HG03045 (cell line): Measurements from ENCODE around the gene MTHFS.
"Not testable (repeated sequence)": the region's sequence is repeated elsewhere in the genome, so short reads cannot be mapped to it uniquely, and the experiment has no call there.

ENCODE experiments used
- ATAC-seq: cut with Tn5 transposase; IDR thresholded peaks from one replicate; pipeline ENCODE4 v1.9.1; 2021; ENCODE audit warnings: mild to moderate bottlenecking, moderate library complexity; ENCODE audit not compliant: unreplicated experiment

Gene MTHFS

GRCh38 chr15:79916502-79917132, 19.8 kb upstream of the MTHFS start:
- ATAC-seq = no peak

DNA sequence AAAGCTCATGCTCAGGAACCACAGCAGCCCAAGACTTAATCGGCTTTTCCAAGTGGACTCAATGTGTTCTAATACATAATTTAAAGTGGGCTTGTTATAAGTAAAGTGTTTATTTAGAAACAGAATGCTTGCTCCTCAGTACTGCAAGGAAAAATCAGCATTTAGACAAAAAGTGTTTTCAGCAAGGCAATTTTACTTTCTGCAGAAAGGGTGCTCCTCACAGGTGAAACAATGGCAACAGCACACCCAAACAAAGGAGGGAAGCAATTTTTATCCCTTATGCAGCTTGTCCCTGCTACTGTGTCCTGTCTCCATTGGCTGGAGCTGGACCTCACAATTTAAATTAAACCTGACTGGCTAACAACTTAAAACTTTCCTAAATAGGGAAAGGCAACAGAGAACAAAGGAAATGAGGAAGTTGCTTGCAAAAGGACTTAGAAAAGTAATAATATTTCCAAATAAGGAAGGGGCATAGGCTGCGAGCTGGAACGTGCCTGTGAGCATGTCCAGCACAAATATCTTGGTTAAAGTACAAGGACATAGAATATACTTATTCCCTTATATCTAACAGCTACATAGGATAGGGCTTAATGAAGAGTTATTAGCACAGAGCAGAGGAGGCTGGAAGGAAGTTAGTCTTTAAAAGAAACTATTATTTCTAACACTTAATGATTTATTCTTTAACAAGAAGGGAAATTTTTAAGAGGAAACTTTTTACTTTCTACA, 19.1 kb upstream of the MTHFS start:
- ATAC-seq = not testable (repeated sequence)

DNA sequence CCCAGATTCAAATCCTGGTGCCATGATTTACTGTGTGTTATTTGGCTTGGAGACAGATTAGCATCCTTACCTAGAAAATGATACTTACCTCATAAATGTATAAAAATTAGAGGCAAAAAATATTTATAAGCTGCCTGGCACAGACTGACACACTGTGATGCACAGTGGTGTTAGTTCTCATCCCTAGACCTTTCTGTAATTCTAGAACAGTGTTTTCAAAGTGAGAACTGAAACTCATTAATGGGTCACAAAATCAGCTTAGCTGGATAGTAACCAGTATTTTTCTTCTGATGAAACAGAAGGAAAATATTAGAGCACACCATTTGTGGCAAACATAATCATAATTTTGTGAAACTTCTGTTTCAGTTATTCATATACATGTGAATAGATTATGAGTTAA, 17.9 kb upstream of the MTHFS start:
- ATAC-seq = no peak

DNA sequence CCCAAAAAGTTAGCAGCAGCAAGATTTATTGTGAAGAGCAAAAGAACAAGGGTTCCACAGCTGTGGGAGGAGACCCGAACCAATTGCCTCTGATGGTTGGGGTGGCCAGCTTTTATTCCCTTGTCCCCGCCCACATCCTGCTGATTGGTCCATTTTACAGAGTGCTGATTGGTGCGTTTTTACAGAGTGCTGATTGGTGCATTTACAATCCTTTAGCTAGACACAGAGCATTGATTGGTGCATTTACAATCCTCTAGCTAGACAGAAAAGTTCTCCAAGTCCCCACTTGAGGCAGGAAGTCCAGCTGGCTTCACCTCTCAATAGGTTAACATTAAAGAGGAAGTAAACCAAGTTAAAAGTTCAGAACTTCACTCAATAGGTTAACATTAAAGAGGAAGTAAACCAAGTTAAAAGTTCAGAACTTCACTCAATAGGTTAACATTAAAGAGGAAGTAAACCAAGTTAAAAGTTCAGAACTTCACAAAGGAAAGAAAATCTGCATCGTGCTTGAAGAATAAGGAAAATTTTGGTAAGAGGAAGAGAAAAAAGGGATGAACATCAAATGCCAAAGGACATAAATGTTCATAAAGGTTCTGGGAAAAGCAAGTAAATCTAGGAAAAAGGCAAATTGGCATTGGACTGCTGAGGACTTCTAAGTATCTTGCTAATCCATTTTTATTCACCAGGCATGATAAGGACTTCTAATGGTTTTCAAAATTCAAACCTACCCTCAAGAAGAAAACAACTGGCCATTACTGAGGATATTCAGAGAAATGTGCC, 12.9 kb upstream of the MTHFS start:
- ATAC-seq = not testable (repeated sequence)

DNA sequence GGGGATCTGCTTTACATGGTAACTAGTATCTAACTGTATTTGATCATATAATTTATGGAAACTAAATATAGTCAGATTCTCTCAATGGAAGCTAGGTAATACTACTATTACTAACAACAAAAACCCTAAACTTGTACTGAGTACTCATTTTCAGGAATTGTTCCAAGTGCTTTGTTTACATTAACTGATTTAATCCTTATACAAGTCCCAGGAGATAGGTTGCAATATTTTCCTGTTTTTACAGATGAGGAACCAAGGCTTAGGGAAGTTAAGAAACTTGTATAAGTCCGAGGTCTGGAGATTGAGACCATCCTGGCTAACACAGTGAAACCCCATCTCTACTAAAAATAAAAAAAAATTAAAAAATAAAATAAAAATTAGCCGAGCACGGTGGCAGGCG, 7.5 kb upstream of the MTHFS start:
- ATAC-seq = no peak

DNA sequence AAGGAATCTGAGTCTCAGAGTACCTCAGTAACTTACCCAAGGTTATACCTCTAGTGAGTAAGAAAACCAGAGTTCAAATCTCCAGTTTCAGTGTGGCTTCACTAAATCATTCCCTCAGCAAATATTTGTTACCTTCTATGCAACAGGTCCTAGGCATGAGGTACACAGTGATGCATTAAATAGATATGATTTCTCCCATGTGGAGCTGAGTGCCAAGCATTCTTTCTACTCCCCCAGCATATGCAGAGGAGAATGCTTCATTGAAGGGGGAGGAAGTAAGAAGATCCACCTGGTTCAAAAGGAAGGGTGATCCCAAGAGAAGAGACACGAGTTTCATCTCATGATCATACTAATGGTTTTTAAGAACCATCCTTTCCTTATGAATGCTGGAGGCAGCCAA, 6.8 kb upstream of the MTHFS start:
- no peak for ATAC-seq

DNA sequence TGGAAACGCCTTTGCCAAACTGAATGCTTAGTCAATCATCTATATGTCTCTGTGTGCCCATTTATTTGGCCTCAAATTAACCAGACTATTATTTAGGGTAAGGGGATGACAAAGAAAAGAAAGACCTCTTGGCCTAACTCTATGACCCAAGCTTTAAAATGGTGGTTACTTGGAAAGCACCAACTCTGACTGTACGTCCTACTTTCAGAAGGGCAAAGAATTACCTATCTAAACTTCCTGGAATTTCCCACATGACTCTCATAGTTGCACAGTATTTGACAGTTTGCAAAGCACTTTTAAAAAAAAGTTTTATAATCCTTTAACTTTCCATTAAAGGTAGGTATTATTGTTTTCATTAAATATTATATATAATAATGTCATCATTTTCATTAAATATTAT, 6.3 kb upstream of the MTHFS start:
- ATAC-seq = no peak

GRCh38 chr15:79901958-79902357, 5.1 kb upstream of the MTHFS start:
- ATAC-seq = no peak

- not testable (repeated sequence) for ATAC-seq
Observed at GRCh38 chr15:79900818-79901378, 4.1 kb upstream of the MTHFS start.

DNA sequence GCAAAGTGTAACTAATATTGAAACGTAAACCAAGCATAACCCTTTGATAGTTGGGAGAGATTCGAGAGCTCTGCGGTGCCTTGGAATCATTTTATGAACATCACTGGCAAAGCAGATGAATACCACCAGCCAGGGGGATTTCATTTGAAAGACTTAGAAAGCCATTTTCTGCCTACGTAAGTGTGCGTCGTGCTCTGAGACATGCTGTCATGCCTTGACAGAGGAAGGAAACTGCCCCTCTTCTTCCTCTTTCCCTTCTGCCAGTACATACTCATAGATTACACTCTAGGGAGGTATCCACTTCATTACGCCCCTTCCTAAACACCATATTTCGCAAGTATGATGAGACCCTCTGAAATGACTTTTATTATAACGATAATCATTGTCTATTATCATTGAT, 3.3 kb upstream of the MTHFS start:
- ATAC-seq = no peak

GRCh38 chr15:79898786-79899185, 2.0 kb upstream of the MTHFS start:
- ATAC-seq = not testable (repeated sequence)

DNA sequence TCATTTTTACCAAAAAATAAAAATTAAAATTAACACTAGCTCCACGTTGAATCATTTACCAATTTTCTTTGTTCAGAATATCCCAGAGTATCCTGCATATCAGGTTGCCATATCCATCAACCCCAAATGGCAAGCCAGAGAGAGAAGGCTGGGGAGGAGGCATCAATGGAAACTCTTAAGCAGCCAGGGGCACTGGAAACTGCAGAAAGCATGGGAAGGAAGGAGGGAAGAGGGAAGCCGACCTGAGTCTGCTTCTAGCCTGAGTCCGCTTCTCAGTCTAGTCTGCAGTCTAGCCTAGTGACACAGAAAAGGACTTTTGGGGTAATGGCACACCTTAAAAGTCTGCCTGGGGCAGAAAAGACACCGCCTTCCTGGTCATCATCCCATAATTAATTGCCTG, 1.6 kb upstream of the MTHFS start:
- no peak for ATAC-seq

DNA sequence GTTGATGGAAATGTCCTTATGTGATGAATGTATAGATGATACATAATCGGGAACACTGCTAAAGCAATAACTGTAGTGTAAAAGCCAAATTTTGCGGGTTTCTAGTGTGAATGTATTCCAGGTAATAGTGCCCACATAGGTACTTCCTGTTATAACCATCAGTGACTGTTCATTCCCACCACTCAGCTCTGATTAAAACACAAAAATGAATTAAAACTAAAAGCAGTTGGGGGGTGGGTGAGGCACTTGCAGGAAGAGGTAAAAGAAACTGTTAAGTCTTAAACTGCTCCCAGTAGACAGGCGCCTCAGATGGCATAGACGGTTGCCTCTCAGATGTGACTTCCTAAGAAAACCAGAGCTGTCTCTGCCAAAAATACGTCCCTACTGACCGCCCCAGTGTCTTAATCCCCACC, 893 bp upstream of the MTHFS start:
- ATAC-seq = no peak

GRCh38 chr15:79897380-79897678, 515 bp upstream of the MTHFS start:
- no peak for ATAC-seq

DNA sequence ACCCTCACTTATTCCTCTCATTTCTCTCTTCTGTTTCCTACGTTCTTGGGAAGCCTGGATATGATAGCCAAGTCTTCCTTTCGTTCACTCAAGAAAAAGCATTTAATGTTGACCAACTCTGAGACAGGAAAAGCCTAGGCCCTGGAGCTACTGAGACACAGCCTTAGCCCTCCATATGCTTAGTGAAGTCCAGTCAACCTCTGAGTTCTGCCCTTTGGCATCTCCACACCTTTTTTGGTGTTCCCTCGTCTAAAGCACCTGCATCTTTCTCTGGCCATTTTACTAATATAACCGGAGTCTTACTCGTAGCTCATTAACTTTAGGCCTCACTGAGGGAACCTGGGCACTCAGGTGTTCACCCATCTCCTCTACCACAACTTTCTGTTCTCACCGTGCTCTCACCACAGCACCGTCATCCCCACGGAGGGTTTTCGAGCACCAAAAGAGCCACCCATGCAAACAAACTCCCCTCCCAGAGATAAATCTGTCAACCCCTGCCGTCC, 632 bp downstream of the MTHFS start:
- peak; percentile 27 for ATAC-seq

DNA sequence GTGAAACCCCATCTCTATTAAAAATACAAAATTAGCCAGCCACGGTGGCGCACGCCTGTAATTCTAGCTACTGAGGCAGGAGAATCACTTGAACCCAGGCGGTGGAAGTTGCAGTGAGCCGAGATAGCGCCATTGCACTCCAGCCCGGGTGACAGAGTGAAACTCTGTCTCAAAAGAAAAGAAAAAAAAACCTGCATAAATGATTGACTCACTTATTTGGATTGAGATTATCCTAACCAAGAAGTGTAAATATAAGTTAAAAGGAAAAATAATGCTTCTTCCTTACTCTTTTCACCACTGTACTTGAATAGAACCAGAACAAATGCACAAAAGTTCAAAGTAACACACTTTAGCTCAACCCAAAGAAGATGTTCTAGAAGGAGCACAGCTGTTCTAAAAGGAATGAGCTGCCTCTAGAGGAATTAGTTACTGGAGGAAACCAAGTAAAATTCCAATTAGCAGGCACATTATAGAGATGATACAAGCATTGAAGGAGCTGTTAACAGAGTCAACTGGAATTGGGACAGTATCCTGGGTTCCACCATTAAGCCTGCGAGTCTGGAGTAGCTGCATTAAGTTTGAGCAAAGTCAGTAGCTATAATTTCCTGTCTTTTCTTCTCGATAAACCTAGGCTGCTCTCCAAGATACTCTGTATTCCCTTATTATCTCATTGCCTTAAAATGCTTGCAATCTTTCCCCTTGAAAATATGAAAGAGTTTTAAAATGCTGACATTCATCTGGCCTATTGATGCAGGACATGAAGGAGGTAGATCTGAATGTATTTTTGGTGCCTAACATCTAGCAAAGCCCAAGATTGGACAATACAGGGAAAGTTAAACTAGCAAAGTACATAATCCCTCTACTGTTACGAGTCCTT, 9.5 kb downstream of the MTHFS start:
- ATAC-seq = no peak

GRCh38 chr15:79886124-79886523, 10.7 kb downstream of the MTHFS start:
- ATAC-seq = no peak

GRCh38 chr15:79884204-79884596, 12.6 kb downstream of the MTHFS start:
- ATAC-seq = no peak

DNA sequence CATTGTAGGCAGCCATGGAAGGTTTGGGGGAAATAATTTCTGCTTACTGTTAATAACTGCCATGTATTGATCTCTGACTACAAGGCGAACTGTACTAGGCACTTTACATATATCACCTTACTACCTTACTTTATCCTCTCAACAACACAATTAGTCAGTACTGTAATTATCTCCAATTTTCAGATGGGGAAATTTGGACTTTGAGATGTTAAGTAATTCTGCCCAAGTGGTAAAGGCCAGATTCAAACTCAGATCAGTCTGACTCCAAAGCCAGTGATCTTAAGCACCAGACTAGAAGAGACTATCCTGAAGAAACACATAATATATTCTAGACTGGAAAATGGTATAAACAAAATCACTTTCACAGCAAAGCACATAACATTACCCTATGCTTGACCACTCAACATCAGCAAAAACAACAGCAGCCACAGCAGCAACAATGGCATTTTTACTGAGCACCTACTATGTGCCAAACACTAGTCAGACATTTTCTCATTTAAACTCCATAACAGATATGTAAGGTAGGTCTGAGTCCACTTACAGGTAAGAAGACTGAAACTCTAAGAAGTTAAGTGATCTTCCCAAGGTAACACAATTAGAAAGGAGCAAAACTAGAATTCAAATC, 13.1 kb downstream of the MTHFS start:
- ATAC-seq = no peak

- no peak for ATAC-seq
Observed at GRCh38 chr15:79881668-79882067, 15.1 kb downstream of the MTHFS start.
